Measurements from ENCODE around the gene GPATCH4.

GRCh38 chr1:156596426-156596825, 4.9 kb downstream of the GPATCH4 start:
- TF ChIP-seq CTCF (IDR thresholded peaks at IDR 0.05), result no peak
- no peak for TF ChIP-seq POLR2A (IDR thresholded peaks at IDR 0.05)

Data from transverse colon (tissue), 3 donors.